SK-N-MC (cell line): ENCODE results near the gene EFCC1.

Source experiments
- EZH2 ChIP-seq: fragments of 200-600 bp; sonication (generic); IDR thresholded peaks from one replicate; pipeline ENCODE4 v1.6.1; 2017; ENCODE audit warnings: antibody characterized with exemption
- FOXP2 ChIP-seq: optimal IDR thresholded peaks from 2 replicates; pipeline ENCODE3; 2011; ENCODE audit warnings: mild to moderate bottlenecking, moderate library complexity; ENCODE audit not compliant: insufficient read depth; ENCODE audit errors: extremely low read length, control extremely low read depth
- POLR2AphosphoS5 ChIP-seq: IDR thresholded peaks from 2 replicates; pipeline ENCODE4 v1.6.1; 2012; ENCODE audit warnings: mild to moderate bottlenecking, low read depth, low read length, borderline replicate concordance

DNA sequence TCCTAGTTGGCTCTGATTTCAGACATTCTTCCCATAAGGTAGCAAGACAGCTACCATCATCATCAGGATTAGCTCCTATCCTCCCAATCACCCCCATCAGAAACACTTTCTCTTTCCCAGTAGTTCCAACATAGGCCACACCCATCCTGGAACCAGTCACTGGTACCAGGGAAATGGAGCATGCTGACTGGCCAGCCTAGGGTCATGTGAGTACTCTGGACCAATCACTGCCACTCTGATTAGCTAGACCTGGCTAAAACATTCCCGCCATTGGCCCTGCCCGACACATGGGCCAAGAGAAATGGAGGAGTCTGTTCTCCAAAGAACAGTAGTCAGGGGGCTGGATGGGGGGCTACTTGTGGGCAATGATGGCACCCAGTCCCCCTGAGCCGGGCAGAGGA, 12.4 kb downstream of the EFCC1 start:
- no peak for TF ChIP-seq EZH2
- no peak for TF ChIP-seq POLR2AphosphoS5
- TF ChIP-seq FOXP2, result no peak
